GM21717 (cell line): ENCODE results near the gene NFKBIL1.
"Not testable (repeated sequence)": the region's sequence is repeated elsewhere in the genome, so short reads cannot be mapped to it uniquely, and the experiment has no call there.

ENCODE experiments used
- ATAC-seq: cut with Tn5 transposase; IDR thresholded peaks from one replicate; pipeline ENCODE4 v1.9.1; 2021; ENCODE audit warnings: mild to moderate bottlenecking, moderate library complexity; ENCODE audit not compliant: unreplicated experiment

The NFKBIL1 gene

GRCh38 chr6:31546958-31547726 is at the start of gene NFKBIL1:
Gene NFKBIL1, plus strand, starts transcription at chr6:31547608. Its CDS starts 87 bp downstream, at chr6:31547695.
- peak; percentile 56 for ATAC-seq

- no peak for ATAC-seq
Measured at GRCh38 chr6:31498748-31499147, 48.7 kb upstream of the NFKBIL1 start.

- not testable (repeated sequence) for ATAC-seq
Measured at GRCh38 chr6:31499648-31500047, 47.8 kb upstream of the NFKBIL1 start.

GRCh38 chr6:31502586-31502985 is 44.8 kb upstream of the NFKBIL1 start:
- no peak for ATAC-seq

- not testable (repeated sequence) for ATAC-seq
Measured at GRCh38 chr6:31509036-31509435, 38.4 kb upstream of the NFKBIL1 start.

GRCh38 chr6:31510007-31510406 is 37.4 kb upstream of the NFKBIL1 start:
- ATAC-seq, result no peak

- ATAC-seq, result no peak
Measured at GRCh38 chr6:31513456-31514165, 33.8 kb upstream of the NFKBIL1 start.

GRCh38 chr6:31521835-31522234 is 25.6 kb upstream of the NFKBIL1 start:
- no peak for ATAC-seq

- ATAC-seq, result no peak
Measured at GRCh38 chr6:31525553-31525931, 21.9 kb upstream of the NFKBIL1 start.

- no peak for ATAC-seq
Measured at GRCh38 chr6:31525932-31526591, 21.3 kb upstream of the NFKBIL1 start.

GRCh38 chr6:31528307-31528777 is 19.1 kb upstream of the NFKBIL1 start:
- ATAC-seq, result no peak

GRCh38 chr6:31528821-31529328 is 18.5 kb upstream of the NFKBIL1 start, which contains the start of gene MCCD1:
Gene MCCD1, plus strand, starts transcription at chr6:31528962. Its CDS starts 53 bp downstream, at chr6:31529015.
- no peak for ATAC-seq

- ATAC-seq, result no peak
Measured at GRCh38 chr6:31529329-31530150, 17.9 kb upstream of the NFKBIL1 start.

GRCh38 chr6:31530659-31531058 is 16.7 kb upstream of the NFKBIL1 start:
- ATAC-seq, result no peak

- no peak for ATAC-seq
Measured at GRCh38 chr6:31531162-31531561, 16.2 kb upstream of the NFKBIL1 start.

GRCh38 chr6:31531771-31532643 is 15.4 kb upstream of the NFKBIL1 start:
- ATAC-seq, result no peak

GRCh38 chr6:31532644-31533454 is 14.6 kb upstream of the NFKBIL1 start:
- ATAC-seq, result no peak

- ATAC-seq, result no peak
Measured at GRCh38 chr6:31533455-31533841, 14.0 kb upstream of the NFKBIL1 start.

GRCh38 chr6:31534011-31534410 is 13.4 kb upstream of the NFKBIL1 start:
- no peak for ATAC-seq
